ENCODE measurements around the gene ADISSP. TPM values are rescaled to one million over a fixed set of nuclear protein-coding genes. Genes with fewer than 3 reads are reported as not detected.
A peak's percentile ranks its signal among the peaks of the same experiment; 100 is the strongest.

ADISSP gene
- total RNA-seq, 4 donors from 2014 or later = 3.0 to 19.9 (median 16.3) TPM

- TF ChIP-seq, protein P1, sequence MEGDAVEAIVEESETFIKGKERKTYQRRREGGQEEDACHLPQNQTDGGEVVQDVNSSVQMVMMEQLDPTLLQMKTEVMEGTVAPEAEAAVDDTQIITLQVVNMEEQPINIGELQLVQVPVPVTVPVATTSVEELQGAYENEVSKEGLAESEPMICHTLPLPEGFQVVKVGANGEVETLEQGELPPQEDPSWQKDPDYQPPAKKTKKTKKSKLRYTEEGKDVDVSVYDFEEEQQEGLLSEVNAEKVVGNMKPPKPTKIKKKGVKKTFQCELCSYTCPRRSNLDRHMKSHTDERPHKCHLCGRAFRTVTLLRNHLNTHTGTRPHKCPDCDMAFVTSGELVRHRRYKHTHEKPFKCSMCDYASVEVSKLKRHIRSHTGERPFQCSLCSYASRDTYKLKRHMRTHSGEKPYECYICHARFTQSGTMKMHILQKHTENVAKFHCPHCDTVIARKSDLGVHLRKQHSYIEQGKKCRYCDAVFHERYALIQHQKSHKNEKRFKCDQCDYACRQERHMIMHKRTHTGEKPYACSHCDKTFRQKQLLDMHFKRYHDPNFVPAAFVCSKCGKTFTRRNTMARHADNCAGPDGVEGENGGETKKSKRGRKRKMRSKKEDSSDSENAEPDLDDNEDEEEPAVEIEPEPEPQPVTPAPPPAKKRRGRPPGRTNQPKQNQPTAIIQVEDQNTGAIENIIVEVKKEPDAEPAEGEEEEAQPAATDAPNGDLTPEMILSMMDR (IDR thresholded peaks at IDR 0.05) = no peak
- TF ChIP-seq POLR2AphosphoS5 (IDR thresholded peaks at IDR 0.05) (no peak), EP300 (IDR thresholded peaks at IDR 0.05; ENCODE audit: low read depth) (no peak), POLR2A (IDR thresholded peaks at IDR 0.05) (no peak)
- DNase-seq = no peak
- in situ Hi-C loops (cut with MboI; ENCODE audit: low pct_ligation_motif_present in 1 of 4, low pct_unique_long_range_greater_than_20kb in 1 of 4, low sequenced_read_pairs in 3 of 4) = no loop called here
- no peak overlapping the region for H3K4me3 ChIP-seq
- intact Hi-C loops (cut with DNase I; ENCODE audit: low total_unique reads) = no loop called here
- H3K36me3 ChIP-seq = peaks cover 0 to 12% (median 0%) of the 10 kb centered on the region in 4 donors
- no peak overlapping the region for H3K27ac ChIP-seq
- no peaks in the 10 kb centered on the region for H3K27me3 ChIP-seq
- WGBS, 2 donors (ENCODE audit: low coverage in 1 of 2) = 97% methylated on average over 3 of the region's 4 CpGs; no CpG with 5 or more reads in 1 of the 2 donors
- H3K4me1 ChIP-seq = peaks cover 26 to 57% (median 47%) of the 10 kb centered on the region in 4 donors
- H3K9me3 ChIP-seq = no peaks in the 10 kb centered on the region
These were observed 33.7 kb upstream of the ADISSP start for GRCh38 chr20:3801299-3801698.

GRCh38 chr20:3800878-3801260, 33.3 kb upstream of the ADISSP start:
- H3K4me1 ChIP-seq = peaks cover 22 to 53% (median 44%) of the 10 kb centered on the region in 4 donors
- no peak for DNase-seq
- 97% methylated on average over 8 of the region's 8 CpGs; no CpG with 5 or more reads in 1 of the 2 donors for WGBS, 2 donors (ENCODE audit: low coverage in 1 of 2)
- H3K4me3 ChIP-seq = no peak overlapping the region
- peaks cover 0 to 12% (median 0%) of the 10 kb centered on the region in 4 donors for H3K36me3 ChIP-seq
- no peaks in the 10 kb centered on the region for H3K27me3 ChIP-seq
- no peak overlapping the region for H3K27ac ChIP-seq
- intact Hi-C loops (cut with DNase I; ENCODE audit: low total_unique reads) = no loop called here
- in situ Hi-C loops (cut with MboI; ENCODE audit: low pct_ligation_motif_present in 1 of 4, low pct_unique_long_range_greater_than_20kb in 1 of 4, low sequenced_read_pairs in 3 of 4) = no loop called here
- TF ChIP-seq, protein P1 (IDR thresholded peaks at IDR 0.05) = no peak
- no peak for TF ChIP-seq EP300 (IDR thresholded peaks at IDR 0.05; ENCODE audit: low read depth)
- H3K9me3 ChIP-seq = no peaks in the 10 kb centered on the region

GRCh38 chr20:3800256-3800877, 32.8 kb upstream of the ADISSP start:
- Histone ChIP-seq H3K27ac (peak overlapping the region; percentile 89 to 97 (median 94)), H3K4me3 (no peak overlapping the region), H3K36me3 (peaks cover 0 to 12% (median 0%) of the 10 kb centered on the region in 4 donors), H3K9me3 (no peaks in the 10 kb centered on the region), H3K27me3 (no peaks in the 10 kb centered on the region), H3K4me1 (peaks cover 18 to 51% (median 39%) of the 10 kb centered on the region in 4 donors)
- intact Hi-C loops (cut with DNase I; ENCODE audit: low total_unique reads) (no loop called here), in situ Hi-C loops (cut with MboI; ENCODE audit: low pct_ligation_motif_present in 1 of 4, low pct_unique_long_range_greater_than_20kb in 1 of 4, low sequenced_read_pairs in 3 of 4) (no loop called here)
- TF ChIP-seq POLR2A (IDR thresholded peaks at IDR 0.05) (no peak), POLR2AphosphoS5 (IDR thresholded peaks at IDR 0.05) (no peak), EP300 (IDR thresholded peaks at IDR 0.05; ENCODE audit: low read depth) (no peak)
- TF ChIP-seq, protein P1 (IDR thresholded peaks at IDR 0.05) = no peak
- DNase-seq = no peak
- 79% methylated on average over 18 of the region's 18 CpGs; no CpG with 5 or more reads in 1 of the 2 donors for WGBS, 2 donors (ENCODE audit: low coverage in 1 of 2)

- intact Hi-C loops (cut with DNase I; ENCODE audit: low total_unique reads) (no loop called here), in situ Hi-C loops (cut with MboI; ENCODE audit: low pct_ligation_motif_present in 1 of 4, low pct_unique_long_range_greater_than_20kb in 1 of 4, low sequenced_read_pairs in 3 of 4) (no loop called here)
- peaks cover 18 to 46% (median 40%) of the 10 kb centered on the region in 4 donors for H3K4me1 ChIP-seq
- peak overlapping the region; percentile 89 to 97 (median 94) for H3K27ac ChIP-seq
- TF ChIP-seq, protein P1 (IDR thresholded peaks at IDR 0.05) = no peak
- TF ChIP-seq POLR2A (IDR thresholded peaks at IDR 0.05) (no peak), EP300 (IDR thresholded peaks at IDR 0.05; ENCODE audit: low read depth) (no peak), POLR2AphosphoS5 (IDR thresholded peaks at IDR 0.05) (no peak)
- H3K9me3 ChIP-seq = no peaks in the 10 kb centered on the region
- no peak overlapping the region for H3K4me3 ChIP-seq
- no peaks in the 10 kb centered on the region for H3K27me3 ChIP-seq
- DNase-seq = no peak
- 81 to 100% methylated on average over 2 to 3 of the region's 3 CpGs for WGBS, 2 donors (ENCODE audit: low coverage in 1 of 2)
- peaks cover 0 to 12% (median 0%) of the 10 kb centered on the region in 4 donors for H3K36me3 ChIP-seq
These were observed 31.3 kb upstream of the ADISSP start for GRCh38 chr20:3798908-3799248.
